ENCODE results near the gene PLB1.

The PLB1 gene

DNA sequence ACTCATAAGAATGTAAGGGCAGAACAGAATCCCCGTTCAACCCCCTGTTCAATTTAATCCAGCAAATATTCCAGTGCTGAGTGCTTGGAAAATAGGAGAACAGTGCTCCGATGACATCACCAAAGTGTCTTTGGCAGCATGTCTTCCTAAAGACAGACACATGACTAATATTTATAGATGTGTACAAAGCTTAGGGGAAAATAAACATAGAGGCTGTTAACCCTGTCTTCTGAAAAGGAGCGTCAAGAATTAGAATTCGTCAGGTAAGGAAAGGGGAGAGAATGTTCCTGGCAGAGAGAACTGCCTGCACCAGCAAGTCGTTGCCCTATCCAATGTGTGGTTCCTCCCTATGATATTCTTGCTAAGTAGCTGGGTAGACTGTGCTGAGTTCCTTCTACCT is 72.7 kb downstream of the PLB1 start:
- H3F3A ChIP-seq (ENCODE audit: insufficient read depth, low read length): no peaks in the 10 kb centered on the region
- no peak overlapping the region for H3K27ac ChIP-seq (ENCODE audit: low read depth, low read length, poor library complexity, severe bottlenecking)
- peaks cover 10% of the 10 kb centered on the region for H3K4me1 ChIP-seq (ENCODE audit: insufficient read depth, low read length, severe bottlenecking)
- H3K79me2 ChIP-seq (ENCODE audit: insufficient read depth, low read length): no peaks in the 10 kb centered on the region
- no peak overlapping the region for H3K9ac ChIP-seq (ENCODE audit: low read length)
- H3K27me3 ChIP-seq (ENCODE audit: insufficient read depth, low read length): peaks cover 7% of the 10 kb centered on the region; the same call in 1 of the 2 replicates
- no peak for TF ChIP-seq EZH2 (IDR thresholded peaks at IDR 0.05; ENCODE audit: borderline replicate concordance, low read length)
- TF ChIP-seq, protein P1, sequence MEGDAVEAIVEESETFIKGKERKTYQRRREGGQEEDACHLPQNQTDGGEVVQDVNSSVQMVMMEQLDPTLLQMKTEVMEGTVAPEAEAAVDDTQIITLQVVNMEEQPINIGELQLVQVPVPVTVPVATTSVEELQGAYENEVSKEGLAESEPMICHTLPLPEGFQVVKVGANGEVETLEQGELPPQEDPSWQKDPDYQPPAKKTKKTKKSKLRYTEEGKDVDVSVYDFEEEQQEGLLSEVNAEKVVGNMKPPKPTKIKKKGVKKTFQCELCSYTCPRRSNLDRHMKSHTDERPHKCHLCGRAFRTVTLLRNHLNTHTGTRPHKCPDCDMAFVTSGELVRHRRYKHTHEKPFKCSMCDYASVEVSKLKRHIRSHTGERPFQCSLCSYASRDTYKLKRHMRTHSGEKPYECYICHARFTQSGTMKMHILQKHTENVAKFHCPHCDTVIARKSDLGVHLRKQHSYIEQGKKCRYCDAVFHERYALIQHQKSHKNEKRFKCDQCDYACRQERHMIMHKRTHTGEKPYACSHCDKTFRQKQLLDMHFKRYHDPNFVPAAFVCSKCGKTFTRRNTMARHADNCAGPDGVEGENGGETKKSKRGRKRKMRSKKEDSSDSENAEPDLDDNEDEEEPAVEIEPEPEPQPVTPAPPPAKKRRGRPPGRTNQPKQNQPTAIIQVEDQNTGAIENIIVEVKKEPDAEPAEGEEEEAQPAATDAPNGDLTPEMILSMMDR (IDR thresholded peaks at IDR 0.05; ENCODE audit: low read length): no peak
- H3K36me3 ChIP-seq (ENCODE audit: insufficient read depth, low read length): no peaks in the 10 kb centered on the region
- H3K9me2 ChIP-seq (ENCODE audit: low read depth, low read length): no peaks in the 10 kb centered on the region
- H3K9me3 ChIP-seq (ENCODE audit: low read length): no peaks in the 10 kb centered on the region; the same call in 1 of the 2 replicates
- H3K4me3 ChIP-seq (ENCODE audit: low read depth, low read length, poor library complexity, severe bottlenecking): no peak overlapping the region
- H4K20me1 ChIP-seq (ENCODE audit: insufficient read depth, low read length): no peaks in the 10 kb centered on the region
- no peak overlapping the region for H3K4me2 ChIP-seq (ENCODE audit: low read length)
- no peak overlapping the region for H2AFZ ChIP-seq (ENCODE audit: low read length)

DNA sequence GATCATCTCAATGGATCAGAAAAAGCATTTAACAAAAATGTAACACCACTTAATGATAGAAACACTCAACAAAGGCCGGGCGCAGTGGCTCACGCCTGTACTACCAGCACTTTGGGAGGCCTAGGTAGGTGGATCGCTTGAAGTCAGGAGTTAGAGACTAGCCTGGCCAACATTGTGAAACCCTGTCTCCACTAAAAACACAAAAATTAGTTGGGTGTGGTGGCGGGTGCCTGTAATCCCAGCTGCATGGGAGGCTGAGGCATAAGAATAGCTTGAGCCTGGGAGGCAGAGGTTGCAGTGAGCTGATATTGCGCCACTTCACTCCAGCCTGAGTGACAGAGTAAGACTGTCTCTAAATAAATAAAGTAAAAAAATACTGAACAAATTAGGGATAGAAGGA is 74.6 kb downstream of the PLB1 start:
- Histone ChIP-seq H3K79me2 (ENCODE audit: insufficient read depth, low read length) (no peaks in the 10 kb centered on the region), H2AFZ (ENCODE audit: low read length) (no peak overlapping the region), H3K9ac (ENCODE audit: low read length) (no peak overlapping the region), H4K20me1 (ENCODE audit: insufficient read depth, low read length) (no peaks in the 10 kb centered on the region), H3K4me1 (ENCODE audit: insufficient read depth, low read length, severe bottlenecking) (peaks cover 10% of the 10 kb centered on the region), H3F3A (ENCODE audit: insufficient read depth, low read length) (no peaks in the 10 kb centered on the region), H3K4me2 (ENCODE audit: low read length) (no peak overlapping the region), H3K9me3 (ENCODE audit: low read length) (no peaks in the 10 kb centered on the region; the same call in 1 of the 2 replicates), H3K4me3 (ENCODE audit: low read depth, low read length, poor library complexity, severe bottlenecking) (no peak overlapping the region), H3K27ac (ENCODE audit: low read depth, low read length, poor library complexity, severe bottlenecking) (no peak overlapping the region), H3K36me3 (ENCODE audit: insufficient read depth, low read length) (no peaks in the 10 kb centered on the region), H3K27me3 (ENCODE audit: insufficient read depth, low read length) (peaks cover 10% of the 10 kb centered on the region; the same call in 1 of the 2 replicates), H3K9me2 (ENCODE audit: low read depth, low read length) (no peaks in the 10 kb centered on the region)
- TF ChIP-seq EZH2 (IDR thresholded peaks at IDR 0.05; ENCODE audit: borderline replicate concordance, low read length): no peak
- TF ChIP-seq, protein P1 (IDR thresholded peaks at IDR 0.05; ENCODE audit: low read length): no peak

- no peaks in the 10 kb centered on the region; the same call in 1 of the 2 replicates for H3K9me3 ChIP-seq (ENCODE audit: low read length)
- no peaks in the 10 kb centered on the region for H3F3A ChIP-seq (ENCODE audit: insufficient read depth, low read length)
- H3K9me2 ChIP-seq (ENCODE audit: low read depth, low read length): no peaks in the 10 kb centered on the region
- H4K20me1 ChIP-seq (ENCODE audit: insufficient read depth, low read length): no peaks in the 10 kb centered on the region
- H3K79me2 ChIP-seq (ENCODE audit: insufficient read depth, low read length): no peaks in the 10 kb centered on the region
- no peak overlapping the region for H3K9ac ChIP-seq (ENCODE audit: low read length)
- H3K4me3 ChIP-seq (ENCODE audit: low read depth, low read length, poor library complexity, severe bottlenecking): no peak overlapping the region
- no peak for TF ChIP-seq EZH2 (IDR thresholded peaks at IDR 0.05; ENCODE audit: borderline replicate concordance, low read length)
- TF ChIP-seq, protein P1 (IDR thresholded peaks at IDR 0.05; ENCODE audit: low read length): no peak
- no peak overlapping the region for H3K27ac ChIP-seq (ENCODE audit: low read depth, low read length, poor library complexity, severe bottlenecking)
- H3K36me3 ChIP-seq (ENCODE audit: insufficient read depth, low read length): no peaks in the 10 kb centered on the region
- H3K4me1 ChIP-seq (ENCODE audit: insufficient read depth, low read length, severe bottlenecking): no peaks in the 10 kb centered on the region
- 0 out of 2 replicates have a peak, but pooled peaks cover 3% of the 10 kb centered on the region for H3K27me3 ChIP-seq (ENCODE audit: insufficient read depth, low read length)
- H2AFZ ChIP-seq (ENCODE audit: low read length): no peak overlapping the region
- no peak overlapping the region for H3K4me2 ChIP-seq (ENCODE audit: low read length)
Measured at GRCh38 chr2:28576714-28577113, 80.9 kb downstream of the PLB1 start.

All from OCI-LY1 (cell line).